GM21526 (cell line): ENCODE measurements around the gene AMFR.
A peak's percentile ranks its signal among the peaks of the same experiment; 100 is the strongest.

Experiments
- ATAC-seq: cut with Tn5 transposase; IDR thresholded peaks from one replicate; pipeline ENCODE4 v1.9.1; 2021; ENCODE audit warnings: moderate library complexity; ENCODE audit not compliant: unreplicated experiment, low FRiP score

AMFR gene

GRCh38 chr16:56425439-56425832 lies at the start of gene AMFR:
AMFR (minus strand) TSS chr16:56425545; CDS start chr16:56425327, 218 bp downstream.
- peak; percentile 63 for ATAC-seq

- no peak for ATAC-seq
Measured at GRCh38 chr16:56470666-56471065, 45.3 kb upstream of the AMFR start.

GRCh38 chr16:56470232-56470631 lies 44.9 kb upstream of the AMFR start:
- ATAC-seq = no peak

GRCh38 chr16:56469748-56470147 lies 44.4 kb upstream of the AMFR start:
- no peak for ATAC-seq

GRCh38 chr16:56468800-56469199 lies 43.5 kb upstream of the AMFR start:
- ATAC-seq = no peak

- no peak for ATAC-seq
Measured at GRCh38 chr16:56466344-56466743, 41.0 kb upstream of the AMFR start.

- no peak for ATAC-seq
Measured at GRCh38 chr16:56463153-56463552, 37.8 kb upstream of the AMFR start.

GRCh38 chr16:56462064-56462796 lies 36.9 kb upstream of the AMFR start:
- ATAC-seq = no peak

- no peak for ATAC-seq
Measured at GRCh38 chr16:56460101-56460500, 34.8 kb upstream of the AMFR start.

GRCh38 chr16:56457927-56458470 lies 32.7 kb upstream of the AMFR start:
- ATAC-seq = no peak

GRCh38 chr16:56451753-56452689 lies 26.7 kb upstream of the AMFR start:
- ATAC-seq = peak; percentile 36

- ATAC-seq = peak; percentile 96
Measured at GRCh38 chr16:56450986-56451752, 25.8 kb upstream of the AMFR start, which contains the start of the genes NUDT21 and OGFOD1. NUDT21 (minus strand) TSS chr16:56451332; CDS start chr16:56451202, 130 bp downstream. OGFOD1 (plus strand) TSS chr16:56451554; CDS start chr16:56451613, 59 bp downstream.

GRCh38 chr16:56450275-56450985 lies 25.1 kb upstream of the AMFR start:
- peak; percentile 25 for ATAC-seq

GRCh38 chr16:56448005-56448404 lies 22.7 kb upstream of the AMFR start:
- no peak for ATAC-seq

GRCh38 chr16:56447286-56447685 lies 21.9 kb upstream of the AMFR start:
- no peak for ATAC-seq

GRCh38 chr16:56438038-56438437 lies 12.7 kb upstream of the AMFR start:
- ATAC-seq = no peak

GRCh38 chr16:56436258-56436657 lies 10.9 kb upstream of the AMFR start:
- ATAC-seq = no peak

- no peak for ATAC-seq
Measured at GRCh38 chr16:56428091-56428490, 2.7 kb upstream of the AMFR start.

GRCh38 chr16:56426585-56426984 lies 1.2 kb upstream of the AMFR start:
- no peak for ATAC-seq
